GM18526 (cell line): ENCODE results near the gene COL21A1.

Source experiments
- POLR2A ChIP-seq: IDR thresholded peaks from 3 replicates; pipeline ENCODE4 v1.6.1; 2011; ENCODE audit not compliant: insufficient read length; ENCODE audit errors: extremely low read depth

The COL21A1 gene

GRCh38 chr6:56065408-56065807, 182.0 kb downstream of the COL21A1 start:
- TF ChIP-seq POLR2A, result no peak

GRCh38 chr6:56062836-56063235, 184.5 kb downstream of the COL21A1 start:
- no peak for TF ChIP-seq POLR2A

GRCh38 chr6:56058636-56059035, 188.7 kb downstream of the COL21A1 start:
- TF ChIP-seq POLR2A, result no peak

- no peak for TF ChIP-seq POLR2A
Observed at GRCh38 chr6:56055081-56055704, 192.2 kb downstream of the COL21A1 start.

GRCh38 chr6:56051202-56051598, 196.2 kb downstream of the COL21A1 start:
- TF ChIP-seq POLR2A, result no peak

- no peak for TF ChIP-seq POLR2A
Observed at GRCh38 chr6:56050530-56051201, 196.7 kb downstream of the COL21A1 start.

- TF ChIP-seq POLR2A, result no peak
Observed at GRCh38 chr6:56048601-56049000, 198.8 kb downstream of the COL21A1 start.

- no peak for TF ChIP-seq POLR2A
Observed at GRCh38 chr6:56047931-56048540, 199.3 kb downstream of the COL21A1 start.

GRCh38 chr6:56046576-56046975, 200.8 kb downstream of the COL21A1 start:
- no peak for TF ChIP-seq POLR2A

GRCh38 chr6:56043761-56044160, 203.6 kb downstream of the COL21A1 start:
- TF ChIP-seq POLR2A, result no peak

GRCh38 chr6:56043076-56043475, 204.3 kb downstream of the COL21A1 start:
- no peak for TF ChIP-seq POLR2A

- no peak for TF ChIP-seq POLR2A
Observed at GRCh38 chr6:56041591-56041990, 205.8 kb downstream of the COL21A1 start.

- TF ChIP-seq POLR2A, result no peak
Observed at GRCh38 chr6:56040889-56041301, 206.5 kb downstream of the COL21A1 start.

- no peak for TF ChIP-seq POLR2A
Observed at GRCh38 chr6:56040223-56040622, 207.2 kb downstream of the COL21A1 start.

GRCh38 chr6:56038764-56039163, 208.6 kb downstream of the COL21A1 start:
- TF ChIP-seq POLR2A, result no peak

GRCh38 chr6:56037601-56038000, 209.8 kb downstream of the COL21A1 start:
- no peak for TF ChIP-seq POLR2A
